ENCODE results near the gene PPP1R14B.
A peak's percentile ranks its signal among the peaks of the same experiment; 100 is the strongest.

The PPP1R14B gene

GRCh38 chr11:64207256-64208085 lies 39.3 kb downstream of the PPP1R14B start:
- H3K4me1 ChIP-seq: no peaks in the 10 kb centered on the region
- no peaks in the 10 kb centered on the region for H3K9me3 ChIP-seq
- in situ Hi-C loops (cut with MboI; ENCODE audit: low sequenced_read_pairs): no loop called here
- no peak for DNase-seq (ENCODE audit: low spot score in 2 of 2)
- H3K27me3 ChIP-seq (ENCODE audit: low read depth): no peaks in the 10 kb centered on the region
- H3K36me3 ChIP-seq (replicated peaks): peaks cover 53% of the 10 kb centered on the region
- no peak overlapping the region for H3K4me3 ChIP-seq

DNA sequence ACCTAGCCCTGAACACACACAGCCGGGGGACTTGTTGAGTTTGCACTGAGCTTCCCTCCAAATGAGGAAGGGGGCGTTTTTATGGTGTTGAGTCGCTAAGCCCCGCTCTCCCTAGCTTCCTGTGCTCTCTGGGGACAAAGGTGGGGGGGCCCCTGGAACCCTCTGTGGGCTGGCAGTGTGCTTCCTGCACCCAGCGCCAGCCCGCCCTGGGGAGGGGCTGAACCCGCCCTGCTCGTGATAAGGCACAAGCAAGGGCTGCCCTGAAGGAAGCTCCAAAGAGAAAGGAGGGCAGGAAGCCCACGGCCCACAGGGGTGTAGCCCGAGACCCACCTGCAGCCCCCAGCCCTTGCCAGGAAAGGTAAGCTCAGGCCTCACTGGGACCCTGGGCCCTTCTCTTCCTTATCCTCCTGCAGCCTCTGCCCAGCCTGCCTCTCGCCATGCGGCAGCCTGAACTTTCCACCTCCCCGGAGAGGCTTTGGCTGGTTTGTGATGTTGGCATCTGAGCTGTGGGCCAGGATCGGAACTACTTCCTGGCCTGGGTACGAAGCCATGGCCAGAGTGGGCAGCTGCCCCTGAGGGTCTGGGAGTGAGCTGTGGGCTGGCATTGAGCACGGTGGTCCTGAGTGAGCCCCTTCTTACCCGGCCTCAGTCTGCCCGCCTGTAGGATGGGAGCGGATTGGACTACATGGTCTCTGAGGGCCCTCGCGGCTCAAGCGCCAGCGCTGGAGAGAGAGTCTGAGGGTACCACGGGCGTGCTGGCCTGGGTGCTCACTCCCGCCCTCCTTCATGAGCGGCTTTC lies 40.1 kb downstream of the PPP1R14B start, which contains the start of gene FERMT3:
FERMT3 (plus strand) TSS at position 265 of the 799 bp plus-strand sequence. CDS start 644 bp downstream, outside the sequence.
- no peaks in the 10 kb centered on the region for H3K9me3 ChIP-seq
- H3K27me3 ChIP-seq (ENCODE audit: low read depth): no peaks in the 10 kb centered on the region
- DNase-seq (ENCODE audit: low spot score in 2 of 2): no peak
- peaks cover 57% of the 10 kb centered on the region for H3K36me3 ChIP-seq (replicated peaks)
- H3K4me3 ChIP-seq: no peak within 1 kb of the TSS
- in situ Hi-C loops (cut with MboI; ENCODE audit: low sequenced_read_pairs): no loop called here
- H3K4me1 ChIP-seq: no peaks in the 10 kb centered on the region

GRCh38 chr11:64204464-64204989 lies 42.2 kb downstream of the PPP1R14B start:
- peaks cover 78% of the 10 kb centered on the region for H3K36me3 ChIP-seq (replicated peaks)
- peak; percentile 68 to 83 for DNase-seq (ENCODE audit: low spot score in 2 of 2)
- H3K27me3 ChIP-seq (ENCODE audit: low read depth): no peaks in the 10 kb centered on the region
- H3K9me3 ChIP-seq: no peaks in the 10 kb centered on the region
- in situ Hi-C loops (cut with MboI; ENCODE audit: low sequenced_read_pairs): no loop called here
- H3K4me3 ChIP-seq: no peak overlapping the region
- H3K4me1 ChIP-seq: no peaks in the 10 kb centered on the region

DNA sequence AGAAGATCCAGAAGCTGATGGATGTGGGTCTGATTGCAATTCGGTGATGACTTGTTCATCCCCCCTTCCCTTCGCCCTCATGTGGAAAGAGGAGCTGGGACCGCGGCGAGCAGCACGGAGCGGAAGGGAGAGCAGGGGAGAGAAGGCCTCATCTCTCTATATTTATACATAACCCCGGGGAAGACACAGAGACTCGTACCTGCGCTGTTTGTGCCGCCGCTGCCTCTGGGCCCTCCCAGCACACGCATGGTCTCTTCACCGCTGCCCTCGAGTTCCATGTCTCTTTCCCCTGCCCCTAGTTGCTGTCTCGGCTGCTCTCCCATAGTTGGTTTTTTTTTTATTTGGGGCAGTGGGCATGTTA lies 42.7 kb downstream of the PPP1R14B start:
- H3K4me1 ChIP-seq: no peaks in the 10 kb centered on the region
- no peaks in the 10 kb centered on the region for H3K27me3 ChIP-seq (ENCODE audit: low read depth)
- in situ Hi-C loops (cut with MboI; ENCODE audit: low sequenced_read_pairs): no loop called here
- DNase-seq (ENCODE audit: low spot score in 2 of 2): no peak
- H3K4me3 ChIP-seq: no peak overlapping the region
- no peaks in the 10 kb centered on the region for H3K9me3 ChIP-seq
- H3K36me3 ChIP-seq (replicated peaks): peaks cover 81% of the 10 kb centered on the region

GRCh38 chr11:64203421-64204079 lies 43.2 kb downstream of the PPP1R14B start:
- no peaks in the 10 kb centered on the region for H3K27me3 ChIP-seq (ENCODE audit: low read depth)
- no peak for DNase-seq (ENCODE audit: low spot score in 2 of 2)
- in situ Hi-C loops (cut with MboI; ENCODE audit: low sequenced_read_pairs): no loop called here
- no peak overlapping the region for H3K4me3 ChIP-seq
- H3K9me3 ChIP-seq: no peaks in the 10 kb centered on the region
- peaks cover 85% of the 10 kb centered on the region for H3K36me3 ChIP-seq (replicated peaks)
- H3K4me1 ChIP-seq: no peaks in the 10 kb centered on the region

- in situ Hi-C loops (cut with MboI; ENCODE audit: low sequenced_read_pairs): no loop called here
Measured at GRCh38 chr11:64202992-64203391, 43.8 kb downstream of the PPP1R14B start.

DNA sequence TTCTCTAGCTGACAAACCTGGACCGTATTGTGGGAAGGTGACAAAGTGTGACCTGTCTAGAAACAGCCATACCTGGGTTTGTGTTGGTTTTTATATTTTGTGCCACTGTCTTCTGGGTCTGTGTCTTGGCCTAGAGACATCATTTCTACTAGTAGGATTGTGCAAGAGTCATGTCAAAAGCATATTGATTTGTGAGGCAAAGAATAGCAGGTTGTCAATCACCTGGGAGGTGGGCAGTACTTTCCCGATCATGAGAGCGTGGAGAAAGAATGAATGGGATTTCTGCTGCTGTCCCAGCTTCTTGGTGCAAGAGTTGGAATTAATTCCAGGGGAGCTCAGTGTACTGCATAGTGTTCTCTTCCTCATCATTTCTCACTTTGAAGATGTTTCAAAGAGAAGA lies 45.2 kb downstream of the PPP1R14B start:
- Histone ChIP-seq H3K4me3 (no peak overlapping the region), H3K4me1 (no peaks in the 10 kb centered on the region), H3K9me3 (no peaks in the 10 kb centered on the region), H3K27me3 (ENCODE audit: low read depth) (no peaks in the 10 kb centered on the region), H3K36me3 (replicated peaks) (peaks cover 96% of the 10 kb centered on the region)
- in situ Hi-C loops (cut with MboI; ENCODE audit: low sequenced_read_pairs): no loop called here
- DNase-seq (ENCODE audit: low spot score in 2 of 2): no peak

More at GRCh38 chr11:64202992-64203391, 43.8 kb downstream of the PPP1R14B start:
- no peaks in the 10 kb centered on the region for H3K9me3 ChIP-seq
- H3K27me3 ChIP-seq (ENCODE audit: low read depth): no peaks in the 10 kb centered on the region
- peaks cover 90% of the 10 kb centered on the region for H3K36me3 ChIP-seq (replicated peaks)
- no peak overlapping the region for H3K4me3 ChIP-seq
- H3K4me1 ChIP-seq: no peaks in the 10 kb centered on the region
- DNase-seq (ENCODE audit: low spot score in 2 of 2): no peak

GRCh38 chr11:64198511-64198910 lies 48.2 kb downstream of the PPP1R14B start:
- Histone ChIP-seq H3K27me3 (ENCODE audit: low read depth) (no peaks in the 10 kb centered on the region), H3K4me3 (no peak overlapping the region), H3K4me1 (no peaks in the 10 kb centered on the region), H3K9me3 (no peaks in the 10 kb centered on the region), H3K36me3 (replicated peaks) (peaks cover 96% of the 10 kb centered on the region)
- in situ Hi-C loops (cut with MboI; ENCODE audit: low sequenced_read_pairs): no loop called here
- DNase-seq (ENCODE audit: low spot score in 2 of 2): no peak

GRCh38 chr11:64196626-64197025 lies 50.1 kb downstream of the PPP1R14B start:
- DNase-seq (ENCODE audit: low spot score in 2 of 2): no peak
- in situ Hi-C loops (cut with MboI; ENCODE audit: low sequenced_read_pairs): no loop called here
- Histone ChIP-seq H3K36me3 (replicated peaks) (peaks cover 97% of the 10 kb centered on the region), H3K4me1 (no peaks in the 10 kb centered on the region), H3K9me3 (no peaks in the 10 kb centered on the region), H3K27me3 (ENCODE audit: low read depth) (no peaks in the 10 kb centered on the region), H3K4me3 (no peak overlapping the region)

All from HAP-1 (cell line).